Fibroblast of lung (primary cell): Measurements from ENCODE around the gene DEDD2.

Experiments used
- CTCF ChIP-seq, 2 donors: IDR thresholded peaks in 1 of 2; conservative IDR thresholded peaks in 1 of 2; 1 replicate in 1 of 2; 2 replicates in 1 of 2; pipeline ENCODE4 v1.5.1; 2011 to 2012; ENCODE audit warnings: low read length in 2 of 2, control low read depth in 1 of 2, inconsistent platforms in 1 of 2, low read depth in 1 of 2, mild to moderate bottlenecking in 1 of 2
- EZH2 ChIP-seq: IDR thresholded peaks from 2 replicates; pipeline ENCODE4 v1.5.1; 2012; ENCODE audit warnings: low read length, control low read depth, mild to moderate bottlenecking; ENCODE audit errors: missing control alignments

- no peak for TF ChIP-seq EZH2
- TF ChIP-seq CTCF (conservative IDR thresholded peaks at IDR 0.05 in 1 of 2, IDR thresholded peaks at IDR 0.05 in 1 of 2; ENCODE audit: low read depth in 1 of 2, low read length in 2 of 2), result no peak
Observed at GRCh38 chr19:42247640-42248199, 30.2 kb upstream of the DEDD2 start.
